SK-N-SH treated with all-trans-retinoic acid at 6 μM for 48 hours (cell line): Measurements from ENCODE around the gene TANGO6.
A peak's percentile ranks its signal among the peaks of the same experiment; 100 is the strongest.
"Not testable (repeated sequence)": the region's sequence is repeated elsewhere in the genome, so short reads cannot be mapped to it uniquely, and the experiment has no call there.

Source experiments
- ATAC-seq: fragments of 200-7000 bp; cut with Tn5 transposase; 3 replicates; pipeline ENCODE4 v1.9.1; 2020; ENCODE audit warnings: mild to moderate bottlenecking, moderate library complexity
- BACH2 ChIP-seq: fragments of 250-450 bp; sonication (Bioruptor Pico); IDR thresholded peaks from 2 replicates; pipeline ENCODE4 v1.9.0; 2021; ENCODE audit warnings: mild to moderate bottlenecking, borderline replicate concordance
- CREB5 ChIP-seq: fragments of 250-450 bp; sonication (Bioruptor Pico); IDR thresholded peaks from 2 replicates; pipeline ENCODE4 v1.5.1; 2020; ENCODE audit warnings: low read depth, mild to moderate bottlenecking, moderate library complexity
- CSDC2 ChIP-seq: fragments of 250-450 bp; sonication (Bioruptor Pico); IDR thresholded peaks from 2 replicates; pipeline ENCODE4 v1.5.0; 2020; ENCODE audit warnings: mild to moderate bottlenecking, moderate library complexity
- GLIS3 ChIP-seq: fragments of 250-450 bp; sonication (Bioruptor Pico); IDR thresholded peaks from 2 replicates; pipeline ENCODE4 v1.5.0; 2020; ENCODE audit warnings: mild to moderate bottlenecking, moderate library complexity
- ISL1 ChIP-seq: fragments of 250-450 bp; sonication (Bioruptor Pico); IDR thresholded peaks from 2 replicates; pipeline ENCODE4 v2.1.2; 2022; ENCODE audit warnings: mild to moderate bottlenecking, moderate library complexity
- PATZ1 ChIP-seq: fragments of 250-450 bp; sonication (Bioruptor Pico); IDR thresholded peaks from 2 replicates; pipeline ENCODE4 v1.8.0; 2020; ENCODE audit warnings: mild to moderate bottlenecking, moderate library complexity, borderline replicate concordance
- POU6F1 ChIP-seq: fragments of 250-450 bp; sonication (Bioruptor Pico); IDR thresholded peaks from 2 replicates; pipeline ENCODE4 v1.8.0; 2021; ENCODE audit warnings: low read depth, mild to moderate bottlenecking, moderate library complexity, borderline replicate concordance
- PPARA ChIP-seq: fragments of 250-450 bp; sonication (Bioruptor Pico); IDR thresholded peaks from 2 replicates; pipeline ENCODE4 v1.5.0; 2020; ENCODE audit warnings: mild to moderate bottlenecking, borderline replicate concordance
- RARB ChIP-seq: fragments of 250-450 bp; sonication (Bioruptor Pico); IDR thresholded peaks from 2 replicates; pipeline ENCODE4 v1.8.0; 2021; ENCODE audit warnings: mild to moderate bottlenecking, moderate library complexity
- SNAI2 ChIP-seq: fragments of 250-450 bp; sonication (Bioruptor Pico); IDR thresholded peaks from 2 replicates; pipeline ENCODE4 v1.5.0; 2020; ENCODE audit warnings: mild to moderate bottlenecking, moderate library complexity
- TCF4 ChIP-seq: fragments of 250-450 bp; sonication (Bioruptor Pico); IDR thresholded peaks from 2 replicates; pipeline ENCODE4 v1.8.0; 2021; ENCODE audit warnings: mild to moderate bottlenecking, moderate library complexity, borderline replicate concordance
- ZFP30 ChIP-seq: fragments of 450-650 bp; formaldehyde crosslinking; IDR thresholded peaks from 2 replicates; pipeline ENCODE4 v1.5.0; 2022; ENCODE audit warnings: mild to moderate bottlenecking, moderate library complexity
- ZNF565 ChIP-seq: fragments of 450-650 bp; formaldehyde crosslinking; conservative IDR thresholded peaks from 2 replicates; pipeline ENCODE4 v1.5.0; 2020; ENCODE audit warnings: low read depth, mild to moderate bottlenecking, moderate library complexity
- ZNF70 ChIP-seq: fragments of 450-650 bp; formaldehyde crosslinking; IDR thresholded peaks from 2 replicates; pipeline ENCODE4 v1.5.0; 2020; ENCODE audit warnings: mild to moderate bottlenecking, moderate library complexity
- ZNF8 ChIP-seq: fragments of 450-650 bp; formaldehyde crosslinking; IDR thresholded peaks from 2 replicates; pipeline ENCODE4 v1.5.0; 2020; ENCODE audit warnings: mild to moderate bottlenecking, moderate library complexity
- TF ChIP-seq, protein P1 (sequence below): fragments of 250-450 bp; sonication (Bioruptor Pico); IDR thresholded peaks from 2 replicates; pipeline ENCODE4 v1.5.1; 2021; ENCODE audit warnings: mild to moderate bottlenecking, moderate library complexity

TANGO6 gene

DNA sequence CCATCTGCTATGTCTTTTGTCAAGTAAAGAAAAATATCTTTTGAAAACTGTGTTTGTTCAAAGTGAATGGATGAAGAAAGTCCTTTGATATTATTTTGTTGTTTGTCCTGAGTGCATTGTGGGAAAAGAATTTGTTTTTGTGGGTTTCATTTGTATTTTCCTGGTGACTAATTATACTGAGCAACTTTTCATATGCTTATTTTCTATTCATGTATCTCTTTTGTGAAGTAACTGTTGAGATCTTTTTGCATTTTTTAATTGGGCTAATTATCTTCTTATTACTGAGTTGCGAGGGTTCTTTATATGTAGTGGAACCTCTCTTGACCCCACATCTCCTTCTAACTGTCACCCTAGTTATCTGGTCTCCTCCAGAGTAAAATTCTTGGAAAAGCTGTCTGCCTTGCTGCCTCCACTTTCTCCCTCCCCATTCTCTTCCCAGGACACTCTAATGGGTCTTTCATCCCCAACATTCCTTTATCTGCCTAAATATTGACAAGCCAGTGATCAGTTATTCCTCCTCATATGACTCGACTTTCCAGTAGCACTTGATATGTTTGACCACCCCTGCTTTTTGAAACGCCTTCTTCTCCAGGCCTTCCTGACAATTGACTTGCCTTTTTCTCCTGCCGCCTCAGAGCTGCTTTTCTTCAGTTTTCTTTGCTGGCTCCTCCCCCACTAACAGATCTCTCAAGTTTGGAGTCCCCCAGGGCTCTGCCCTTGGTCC, 144.6 kb downstream of the TANGO6 start:
- no peak for TF ChIP-seq GLIS3 (CRISPR knock-in tag)
- no peak for TF ChIP-seq BACH2 (CRISPR knock-in tag)
- TF ChIP-seq RARB: no peak
- TF ChIP-seq, protein P1, sequence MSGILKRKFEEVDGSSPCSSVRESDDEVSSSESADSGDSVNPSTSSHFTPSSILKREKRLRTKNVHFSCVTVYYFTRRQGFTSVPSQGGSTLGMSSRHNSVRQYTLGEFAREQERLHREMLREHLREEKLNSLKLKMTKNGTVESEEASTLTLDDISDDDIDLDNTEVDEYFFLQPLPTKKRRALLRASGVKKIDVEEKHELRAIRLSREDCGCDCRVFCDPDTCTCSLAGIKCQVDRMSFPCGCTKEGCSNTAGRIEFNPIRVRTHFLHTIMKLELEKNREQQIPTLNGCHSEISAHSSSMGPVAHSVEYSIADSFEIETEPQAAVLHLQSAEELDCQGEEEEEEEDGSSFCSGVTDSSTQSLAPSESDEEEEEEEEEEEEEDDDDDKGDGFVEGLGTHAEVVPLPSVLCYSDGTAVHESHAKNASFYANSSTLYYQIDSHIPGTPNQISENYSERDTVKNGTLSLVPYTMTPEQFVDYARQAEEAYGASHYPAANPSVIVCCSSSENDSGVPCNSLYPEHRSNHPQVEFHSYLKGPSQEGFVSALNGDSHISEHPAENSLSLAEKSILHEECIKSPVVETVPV (CRISPR knock-in tag): no peak
- TF ChIP-seq ZNF8: no peak
- TF ChIP-seq CREB5 (CRISPR knock-in tag): no peak
- TF ChIP-seq TCF4: no peak
- TF ChIP-seq PPARA (CRISPR knock-in tag): no peak
- no peak for TF ChIP-seq CSDC2
- TF ChIP-seq ZNF565 (CRISPR knock-in tag): no peak
- no peak for TF ChIP-seq PATZ1 (CRISPR knock-in tag)
- no peak for ATAC-seq

DNA sequence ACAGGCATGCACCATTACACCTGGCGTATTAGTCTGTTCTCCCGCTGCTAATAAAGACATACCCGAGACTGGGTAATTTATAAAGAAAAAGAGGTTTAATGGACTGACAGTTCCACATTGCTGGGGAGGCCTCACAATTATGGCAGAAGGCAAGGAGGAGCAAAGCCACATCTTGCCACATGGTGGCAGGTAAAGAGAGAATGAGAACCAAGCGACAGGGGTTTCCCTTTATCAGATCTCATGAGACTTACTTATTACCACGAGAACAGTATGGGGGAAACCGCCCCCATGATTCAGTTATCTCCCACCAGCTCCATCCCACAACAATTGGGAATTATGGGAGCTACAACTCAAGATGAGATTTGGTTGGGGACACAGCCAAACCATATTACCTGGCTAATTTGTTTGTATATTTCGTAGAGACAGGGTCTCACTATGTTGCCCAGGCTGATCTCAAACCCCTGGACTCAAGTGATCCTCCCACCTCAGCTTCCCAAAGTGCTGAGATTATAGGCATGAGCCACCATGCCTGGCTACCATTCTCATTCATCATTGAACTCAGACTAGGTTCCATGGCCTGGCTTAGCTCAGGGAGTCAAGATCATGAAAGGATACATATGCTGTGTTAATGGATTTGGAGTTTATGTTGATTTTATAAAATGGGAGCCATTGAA, 147.0 kb downstream of the TANGO6 start:
- ATAC-seq: not testable (repeated sequence)

DNA sequence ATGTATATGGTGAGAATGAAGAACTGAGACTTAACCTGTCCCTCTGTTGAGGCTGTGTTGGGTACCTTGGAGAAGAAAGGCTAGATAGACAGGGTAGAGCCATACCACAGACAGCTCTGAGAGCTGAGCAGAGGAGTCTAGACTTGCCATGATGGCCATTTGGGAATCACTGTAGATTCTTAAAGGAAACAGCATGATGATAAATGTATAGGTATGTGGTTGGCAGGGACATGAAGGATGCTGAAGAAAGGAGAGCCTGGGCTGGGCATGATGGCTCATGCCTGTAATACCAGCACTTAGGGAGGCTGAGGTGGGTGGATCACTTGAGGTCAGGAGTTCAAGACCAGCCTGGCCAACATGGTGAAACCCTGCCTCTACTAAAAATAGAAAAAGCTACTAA, 147.7 kb downstream of the TANGO6 start:
- no peak for ATAC-seq
- no peak for TF ChIP-seq ZFP30 (CRISPR knock-in tag)

GRCh38 chr16:68992521-68992920, 149.2 kb downstream of the TANGO6 start:
- TF ChIP-seq PATZ1 (CRISPR knock-in tag) (no peak), ISL1 (peak; percentile 4; the same call in 1 of the 2 replicates)
- TF ChIP-seq, all 23 proteins: peak for 1
- peak; percentile 46 for ATAC-seq

GRCh38 chr16:68993456-68993855, 150.1 kb downstream of the TANGO6 start:
- TF ChIP-seq SNAI2 (CRISPR knock-in tag) (no peak), GLIS3 (CRISPR knock-in tag) (no peak), CSDC2 (no peak), ZNF70 (CRISPR knock-in tag) (no peak), ZNF565 (CRISPR knock-in tag) (no peak), ZNF8 (no peak), CREB5 (CRISPR knock-in tag) (no peak), PPARA (CRISPR knock-in tag) (no peak), ZFP30 (CRISPR knock-in tag) (no peak), TCF4 (no peak), BACH2 (CRISPR knock-in tag) (no peak), POU6F1 (CRISPR knock-in tag) (no peak), PATZ1 (CRISPR knock-in tag) (no peak)
- TF ChIP-seq, all 23 proteins: peak for 0
- ATAC-seq: no peak
